Hepatocyte (in vitro differentiated cells): ENCODE measurements around the gene ADCK2. TPM values are rescaled to one million over a fixed set of nuclear protein-coding genes. Genes with fewer than 3 reads are reported as not detected.

Source experiments
- DNase-seq: peaks from one replicate; pipeline ENCODE4 v3.0.0-alpha.2; 2016; ENCODE audit warnings: low spot score
- H2AFZ ChIP-seq: fragments of 200-600 bp; sonication (generic); 2 replicates; pipeline ENCODE4 v1.6.0; 2016; ENCODE audit warnings: antibody characterized with exemption, mild to moderate bottlenecking
- H3K27ac ChIP-seq: fragments of 200-600 bp; sonication (generic); 2 replicates; pipeline ENCODE4 v1.5.1; 2016; ENCODE audit warnings: mild to moderate bottlenecking
- H3K27me3 ChIP-seq: fragments of 200-600 bp; sonication (generic); 2 replicates; pipeline ENCODE4 v1.6.1; 2016
- H3K36me3 ChIP-seq: fragments of 200-600 bp; sonication (generic); replicated peaks from 2 replicates; pipeline ENCODE4 v1.5.1; 2016; ENCODE audit warnings: low read depth; ENCODE audit not compliant: insufficient read depth
- H3K4me1 ChIP-seq: fragments of 200-600 bp; sonication (generic); 2 replicates; pipeline ENCODE4 v1.5.1; 2016; ENCODE audit warnings: mild to moderate bottlenecking, moderate library complexity; ENCODE audit not compliant: insufficient read depth
- H3K4me2 ChIP-seq: fragments of 200-600 bp; sonication (generic); 2 replicates; pipeline ENCODE4 v1.6.0; 2016
- H3K4me3 ChIP-seq: fragments of 200-600 bp; sonication (generic); 2 replicates; pipeline ENCODE4 v1.5.1; 2016; ENCODE audit warnings: mild to moderate bottlenecking
- H3K79me2 ChIP-seq: fragments of 200-600 bp; sonication (generic); 2 replicates; pipeline ENCODE4 v1.6.0; 2017; ENCODE audit warnings: mild to moderate bottlenecking
- H3K9me2 ChIP-seq: fragments of 200-600 bp; sonication (generic); replicated peaks from 2 replicates; pipeline ENCODE4 v1.6.0; 2017; ENCODE audit warnings: mild to moderate bottlenecking; ENCODE audit not compliant: insufficient read depth
- H3K9me3 ChIP-seq: fragments of 200-600 bp; sonication (generic); 2 replicates; pipeline ENCODE4 v1.5.1; 2016; ENCODE audit warnings: low read depth, mild to moderate bottlenecking
- H4K20me1 ChIP-seq: fragments of 200-600 bp; sonication (generic); 2 replicates; pipeline ENCODE4 v1.6.0; 2016; ENCODE audit warnings: mild to moderate bottlenecking; ENCODE audit not compliant: insufficient read depth, poor library complexity, severe bottlenecking
- EZH2 ChIP-seq: fragments of 200-600 bp; sonication (generic); IDR thresholded peaks from 2 replicates; pipeline ENCODE4 v1.6.1; 2016; ENCODE audit warnings: antibody characterized with exemption, mild to moderate bottlenecking, borderline replicate concordance
- EZH2phosphoT487 ChIP-seq: fragments of 200-600 bp; sonication (generic); IDR thresholded peaks from one replicate; pipeline ENCODE4 v1.6.1; 2018; ENCODE audit warnings: antibody characterized with exemption, mild to moderate bottlenecking, low read depth, moderate library complexity; ENCODE audit not compliant: unreplicated experiment, severe bottlenecking
- WGBS: methylation state at CpG from one replicate; pipeline ENCODE4 v1.1.6; 2016; ENCODE audit warnings: low lambda C conversion rate; ENCODE audit errors: missing lambda C conversion rate; 5-methylcytosine and 5-hydroxymethylcytosine counted together
- polyA plus RNA-seq: library from polyadenylated mRNA; unstranded; fragments of >200 nt; fragmentation: Nextera tagmentation; extraction: Ambion mirVana; gene quantifications from 2 replicates; pipeline ENCODE4 v1.2.1, GENCODE V29; 2016
- total RNA-seq: library from RNA; depleted of rRNA; stranded (reverse); fragments of >200 nt; gene quantifications from 2 replicates; pipeline ENCODE4 v1.2.3, GENCODE V29; 2014
- TF ChIP-seq, protein P1 (sequence below): fragments of 200-600 bp; sonication (generic); IDR thresholded peaks from 2 replicates; pipeline ENCODE4 v1.5.1; 2016; ENCODE audit warnings: antibody characterized with exemption, mild to moderate bottlenecking; ENCODE audit not compliant: poor library complexity

ADCK2 gene
- total and polyA plus RNA-seq, 2 experiments from 2014 or later: 22.4 to 24.2 TPM

GRCh38 chr7:140674356-140674800, 1.6 kb downstream of the ADCK2 start:
- no peak for DNase-seq
- H3K4me3 ChIP-seq: no peak overlapping the region
- H2AFZ ChIP-seq: no peak overlapping the region
- WGBS: 94% methylated on average over 5 of the region's 5 CpGs
- no peaks in the 10 kb centered on the region for H3K27me3 ChIP-seq
- peak overlapping the region; percentile 99 for H3K4me2 ChIP-seq
- TF ChIP-seq EZH2: no peak
- TF ChIP-seq, protein P1, sequence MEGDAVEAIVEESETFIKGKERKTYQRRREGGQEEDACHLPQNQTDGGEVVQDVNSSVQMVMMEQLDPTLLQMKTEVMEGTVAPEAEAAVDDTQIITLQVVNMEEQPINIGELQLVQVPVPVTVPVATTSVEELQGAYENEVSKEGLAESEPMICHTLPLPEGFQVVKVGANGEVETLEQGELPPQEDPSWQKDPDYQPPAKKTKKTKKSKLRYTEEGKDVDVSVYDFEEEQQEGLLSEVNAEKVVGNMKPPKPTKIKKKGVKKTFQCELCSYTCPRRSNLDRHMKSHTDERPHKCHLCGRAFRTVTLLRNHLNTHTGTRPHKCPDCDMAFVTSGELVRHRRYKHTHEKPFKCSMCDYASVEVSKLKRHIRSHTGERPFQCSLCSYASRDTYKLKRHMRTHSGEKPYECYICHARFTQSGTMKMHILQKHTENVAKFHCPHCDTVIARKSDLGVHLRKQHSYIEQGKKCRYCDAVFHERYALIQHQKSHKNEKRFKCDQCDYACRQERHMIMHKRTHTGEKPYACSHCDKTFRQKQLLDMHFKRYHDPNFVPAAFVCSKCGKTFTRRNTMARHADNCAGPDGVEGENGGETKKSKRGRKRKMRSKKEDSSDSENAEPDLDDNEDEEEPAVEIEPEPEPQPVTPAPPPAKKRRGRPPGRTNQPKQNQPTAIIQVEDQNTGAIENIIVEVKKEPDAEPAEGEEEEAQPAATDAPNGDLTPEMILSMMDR: no peak
- no peak for TF ChIP-seq EZH2phosphoT487
- no peaks in the 10 kb centered on the region for H3K79me2 ChIP-seq
- H3K9me3 ChIP-seq: no peaks in the 10 kb centered on the region
- no peaks in the 10 kb centered on the region for H4K20me1 ChIP-seq
- no peaks in the 10 kb centered on the region for H3K36me3 ChIP-seq
- H3K27ac ChIP-seq: no peak overlapping the region
- peaks cover 14% of the 10 kb centered on the region for H3K4me1 ChIP-seq
- H3K9me2 ChIP-seq: no peaks in the 10 kb centered on the region

- no peak overlapping the region for H3K27ac ChIP-seq
- H3K4me2 ChIP-seq: peak overlapping the region; percentile 99
- H4K20me1 ChIP-seq: no peaks in the 10 kb centered on the region
- peak; percentile 32 for DNase-seq
- no peak for TF ChIP-seq EZH2phosphoT487
- TF ChIP-seq, protein P1: peak; percentile 48
- H3K79me2 ChIP-seq: no peaks in the 10 kb centered on the region
- H3K9me2 ChIP-seq: no peaks in the 10 kb centered on the region
- no peaks in the 10 kb centered on the region for H3K9me3 ChIP-seq
- H3K36me3 ChIP-seq: no peaks in the 10 kb centered on the region
- H3K4me1 ChIP-seq: peaks cover 14% of the 10 kb centered on the region
- H2AFZ ChIP-seq: no peak overlapping the region
- H3K4me3 ChIP-seq: no peak overlapping the region
- H3K27me3 ChIP-seq: no peaks in the 10 kb centered on the region
- WGBS: 77% methylated on average over 8 of the region's 8 CpGs
These were observed 2.4 kb downstream of the ADCK2 start for GRCh38 chr7:140674899-140675701.

DNA sequence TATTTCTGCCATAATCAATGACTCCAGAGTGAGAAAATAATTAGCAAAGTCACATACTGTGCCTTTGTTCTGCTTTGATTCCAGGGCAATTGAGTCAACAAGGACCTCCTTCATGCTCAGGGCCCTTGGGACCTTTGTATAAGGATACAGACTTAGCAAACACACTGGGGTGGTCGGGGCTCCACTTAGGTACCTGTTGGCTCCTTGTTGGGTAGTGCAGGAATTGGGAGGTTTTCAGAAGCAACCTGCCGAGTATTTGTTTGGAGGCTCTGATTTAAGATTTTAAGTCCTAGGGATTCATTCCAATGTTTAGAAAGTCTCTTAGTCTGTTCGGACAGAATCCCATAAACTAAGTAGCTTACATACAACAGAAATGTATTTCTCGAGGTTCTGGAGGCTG, 3.0 kb downstream of the ADCK2 start:
- Histone ChIP-seq H3K4me1 (peaks cover 14% of the 10 kb centered on the region), H3K4me2 (no peak overlapping the region), H3K9me2 (no peaks in the 10 kb centered on the region), H2AFZ (no peak overlapping the region), H4K20me1 (no peaks in the 10 kb centered on the region), H3K36me3 (no peaks in the 10 kb centered on the region), H3K27me3 (no peaks in the 10 kb centered on the region), H3K9me3 (no peaks in the 10 kb centered on the region), H3K79me2 (no peaks in the 10 kb centered on the region), H3K27ac (no peak overlapping the region), H3K4me3 (no peak overlapping the region)
- no peak for DNase-seq
- WGBS: 85% methylated on average over 4 of the region's 4 CpGs
- TF ChIP-seq EZH2: no peak
- TF ChIP-seq, protein P1: no peak
- no peak for TF ChIP-seq EZH2phosphoT487
